A549 (cell line): ENCODE measurements around the gene UBP1.

ENCODE experiments used
- CEBPB ChIP-seq, 2 experiments: fragments of >200 bp in 1 of 2; sonication (Bioruptor Twin) in 1 of 2; formaldehyde crosslinking in 1 of 2; IDR thresholded peaks; 2 replicates each; pipeline ENCODE4 v1.6.1; 2012 to 2016
- CHD2 ChIP-seq: fragments of 150-350 bp; IDR thresholded peaks from 2 replicates; pipeline ENCODE4 v1.6.1; 2014; ENCODE audit warnings: low read length; ENCODE audit not compliant: partially characterized antibody
- GATA3 ChIP-seq: IDR thresholded peaks from 2 replicates; pipeline ENCODE4 v1.6.1; 2012; ENCODE audit warnings: borderline replicate concordance
- JUN ChIP-seq, 2 experiments: fragments of >200 bp; sonication (Bioruptor Twin); formaldehyde crosslinking; IDR thresholded peaks; 2 replicates in 1 of 2; 3 replicates in 1 of 2; pipeline ENCODE4 v1.6.1; 2016 to 2017
- MAZ ChIP-seq: fragments of 150-350 bp; IDR thresholded peaks from 2 replicates; pipeline ENCODE4 v1.6.1; 2014; ENCODE audit warnings: antibody characterized with exemption, low read depth, low read length, borderline replicate concordance
- NR3C1 ChIP-seq: fragments of >200 bp; sonication (Bioruptor Twin); formaldehyde crosslinking; IDR thresholded peaks from 3 replicates; pipeline ENCODE4 v1.6.1; 2017
- POLR2A ChIP-seq: IDR thresholded peaks from 2 replicates; pipeline ENCODE4 v1.6.1; 2012; ENCODE audit warnings: mild to moderate bottlenecking, low read length
- TP53 ChIP-seq: fragments of 250-450 bp; sonication (Bioruptor Pico); IDR thresholded peaks from 2 replicates; pipeline ENCODE4 v1.5.0; 2021; ENCODE audit warnings: mild to moderate bottlenecking, moderate library complexity
- TF ChIP-seq, protein P1 (sequence below): fragments of 450-650 bp; IDR thresholded peaks from 2 replicates; pipeline ENCODE4 v1.6.1; 2014; ENCODE audit warnings: antibody characterized with exemption
- TF ChIP-seq, protein P2 (sequence below): fragments of >200 bp; sonication (Bioruptor Twin); formaldehyde crosslinking; IDR thresholded peaks from 3 replicates; pipeline ENCODE4 v1.5.1; 2016
- TF ChIP-seq, protein P3 (sequence below): IDR thresholded peaks from 2 replicates; pipeline ENCODE4 v1.6.1; 2012
- TF ChIP-seq, protein P4 (sequence below): fragments of 200-600 bp; sonication (generic); IDR thresholded peaks from 2 replicates; pipeline ENCODE4 v1.6.1; 2016; ENCODE audit warnings: antibody characterized with exemption, mild to moderate bottlenecking, moderate library complexity
- TF ChIP-seq, protein P5 (sequence below): fragments of >200 bp; sonication (Bioruptor Twin); formaldehyde crosslinking; IDR thresholded peaks from 3 replicates; pipeline ENCODE4 v1.6.1; 2016

DNA sequence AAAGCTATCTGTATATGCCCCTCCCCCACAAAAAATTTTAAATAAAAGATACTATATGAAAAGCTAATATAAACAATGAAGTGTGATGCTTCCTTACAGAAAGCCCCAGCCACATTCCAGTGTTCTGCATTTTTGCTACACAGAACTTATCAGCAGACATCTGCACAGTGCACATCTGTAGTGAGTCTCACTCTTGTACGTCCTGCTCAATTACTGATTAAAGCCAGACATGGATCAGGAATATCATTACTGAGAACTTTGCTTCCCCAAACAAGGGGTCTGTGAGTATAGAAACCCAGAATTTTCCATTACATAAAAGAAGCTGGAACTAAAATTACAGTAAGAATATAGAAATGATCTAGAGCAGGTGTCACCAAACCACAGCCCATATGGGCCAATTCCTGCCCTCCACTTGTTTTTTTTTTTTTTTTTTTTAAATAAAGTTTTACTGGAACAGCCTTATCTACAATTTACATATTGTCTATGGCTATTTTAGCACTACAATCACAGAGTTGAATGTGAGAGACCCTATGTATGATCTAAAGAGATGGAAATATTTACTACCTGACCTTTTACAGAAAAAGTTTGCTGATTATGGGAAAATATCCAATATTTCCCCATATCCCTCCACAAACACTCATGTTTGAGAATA is 45.7 kb downstream of the UBP1 start:
- TF ChIP-seq, protein P1, sequence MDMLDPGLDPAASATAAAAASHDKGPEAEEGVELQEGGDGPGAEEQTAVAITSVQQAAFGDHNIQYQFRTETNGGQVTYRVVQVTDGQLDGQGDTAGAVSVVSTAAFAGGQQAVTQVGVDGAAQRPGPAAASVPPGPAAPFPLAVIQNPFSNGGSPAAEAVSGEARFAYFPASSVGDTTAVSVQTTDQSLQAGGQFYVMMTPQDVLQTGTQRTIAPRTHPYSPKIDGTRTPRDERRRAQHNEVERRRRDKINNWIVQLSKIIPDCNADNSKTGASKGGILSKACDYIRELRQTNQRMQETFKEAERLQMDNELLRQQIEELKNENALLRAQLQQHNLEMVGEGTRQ = no peak
- TF ChIP-seq, protein P2, sequence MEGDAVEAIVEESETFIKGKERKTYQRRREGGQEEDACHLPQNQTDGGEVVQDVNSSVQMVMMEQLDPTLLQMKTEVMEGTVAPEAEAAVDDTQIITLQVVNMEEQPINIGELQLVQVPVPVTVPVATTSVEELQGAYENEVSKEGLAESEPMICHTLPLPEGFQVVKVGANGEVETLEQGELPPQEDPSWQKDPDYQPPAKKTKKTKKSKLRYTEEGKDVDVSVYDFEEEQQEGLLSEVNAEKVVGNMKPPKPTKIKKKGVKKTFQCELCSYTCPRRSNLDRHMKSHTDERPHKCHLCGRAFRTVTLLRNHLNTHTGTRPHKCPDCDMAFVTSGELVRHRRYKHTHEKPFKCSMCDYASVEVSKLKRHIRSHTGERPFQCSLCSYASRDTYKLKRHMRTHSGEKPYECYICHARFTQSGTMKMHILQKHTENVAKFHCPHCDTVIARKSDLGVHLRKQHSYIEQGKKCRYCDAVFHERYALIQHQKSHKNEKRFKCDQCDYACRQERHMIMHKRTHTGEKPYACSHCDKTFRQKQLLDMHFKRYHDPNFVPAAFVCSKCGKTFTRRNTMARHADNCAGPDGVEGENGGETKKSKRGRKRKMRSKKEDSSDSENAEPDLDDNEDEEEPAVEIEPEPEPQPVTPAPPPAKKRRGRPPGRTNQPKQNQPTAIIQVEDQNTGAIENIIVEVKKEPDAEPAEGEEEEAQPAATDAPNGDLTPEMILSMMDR = no peak
- TF ChIP-seq, protein P3, sequence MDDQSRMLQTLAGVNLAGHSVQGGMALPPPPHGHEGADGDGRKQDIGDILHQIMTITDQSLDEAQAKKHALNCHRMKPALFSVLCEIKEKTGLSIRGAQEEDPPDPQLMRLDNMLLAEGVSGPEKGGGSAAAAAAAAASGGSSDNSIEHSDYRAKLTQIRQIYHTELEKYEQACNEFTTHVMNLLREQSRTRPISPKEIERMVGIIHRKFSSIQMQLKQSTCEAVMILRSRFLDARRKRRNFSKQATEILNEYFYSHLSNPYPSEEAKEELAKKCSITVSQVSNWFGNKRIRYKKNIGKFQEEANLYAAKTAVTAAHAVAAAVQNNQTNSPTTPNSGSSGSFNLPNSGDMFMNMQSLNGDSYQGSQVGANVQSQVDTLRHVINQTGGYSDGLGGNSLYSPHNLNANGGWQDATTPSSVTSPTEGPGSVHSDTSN = no peak
- no peak for TF ChIP-seq NR3C1
- TF ChIP-seq JUN (IDR thresholded peaks at IDR 0.05) = no peak
- TF ChIP-seq MAZ = no peak
- TF ChIP-seq, protein P4, sequence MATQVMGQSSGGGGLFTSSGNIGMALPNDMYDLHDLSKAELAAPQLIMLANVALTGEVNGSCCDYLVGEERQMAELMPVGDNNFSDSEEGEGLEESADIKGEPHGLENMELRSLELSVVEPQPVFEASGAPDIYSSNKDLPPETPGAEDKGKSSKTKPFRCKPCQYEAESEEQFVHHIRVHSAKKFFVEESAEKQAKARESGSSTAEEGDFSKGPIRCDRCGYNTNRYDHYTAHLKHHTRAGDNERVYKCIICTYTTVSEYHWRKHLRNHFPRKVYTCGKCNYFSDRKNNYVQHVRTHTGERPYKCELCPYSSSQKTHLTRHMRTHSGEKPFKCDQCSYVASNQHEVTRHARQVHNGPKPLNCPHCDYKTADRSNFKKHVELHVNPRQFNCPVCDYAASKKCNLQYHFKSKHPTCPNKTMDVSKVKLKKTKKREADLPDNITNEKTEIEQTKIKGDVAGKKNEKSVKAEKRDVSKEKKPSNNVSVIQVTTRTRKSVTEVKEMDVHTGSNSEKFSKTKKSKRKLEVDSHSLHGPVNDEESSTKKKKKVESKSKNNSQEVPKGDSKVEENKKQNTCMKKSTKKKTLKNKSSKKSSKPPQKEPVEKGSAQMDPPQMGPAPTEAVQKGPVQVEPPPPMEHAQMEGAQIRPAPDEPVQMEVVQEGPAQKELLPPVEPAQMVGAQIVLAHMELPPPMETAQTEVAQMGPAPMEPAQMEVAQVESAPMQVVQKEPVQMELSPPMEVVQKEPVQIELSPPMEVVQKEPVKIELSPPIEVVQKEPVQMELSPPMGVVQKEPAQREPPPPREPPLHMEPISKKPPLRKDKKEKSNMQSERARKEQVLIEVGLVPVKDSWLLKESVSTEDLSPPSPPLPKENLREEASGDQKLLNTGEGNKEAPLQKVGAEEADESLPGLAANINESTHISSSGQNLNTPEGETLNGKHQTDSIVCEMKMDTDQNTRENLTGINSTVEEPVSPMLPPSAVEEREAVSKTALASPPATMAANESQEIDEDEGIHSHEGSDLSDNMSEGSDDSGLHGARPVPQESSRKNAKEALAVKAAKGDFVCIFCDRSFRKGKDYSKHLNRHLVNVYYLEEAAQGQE = no peak
- TF ChIP-seq GATA3 = no peak
- no peak for TF ChIP-seq CHD2
- TF ChIP-seq TP53 (CRISPR knock-in tag) = no peak
- TF ChIP-seq CEBPB (IDR thresholded peaks at IDR 0.05) = no peak
- TF ChIP-seq, protein P5, sequence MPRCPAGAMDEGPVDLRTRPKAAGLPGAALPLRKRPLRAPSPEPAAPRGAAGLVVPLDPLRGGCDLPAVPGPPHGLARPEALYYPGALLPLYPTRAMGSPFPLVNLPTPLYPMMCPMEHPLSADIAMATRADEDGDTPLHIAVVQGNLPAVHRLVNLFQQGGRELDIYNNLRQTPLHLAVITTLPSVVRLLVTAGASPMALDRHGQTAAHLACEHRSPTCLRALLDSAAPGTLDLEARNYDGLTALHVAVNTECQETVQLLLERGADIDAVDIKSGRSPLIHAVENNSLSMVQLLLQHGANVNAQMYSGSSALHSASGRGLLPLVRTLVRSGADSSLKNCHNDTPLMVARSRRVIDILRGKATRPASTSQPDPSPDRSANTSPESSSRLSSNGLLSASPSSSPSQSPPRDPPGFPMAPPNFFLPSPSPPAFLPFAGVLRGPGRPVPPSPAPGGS = no peak
- no peak for TF ChIP-seq POLR2A
